H1 (cell line): ENCODE measurements around the gene MYCBP2. TPM values are rescaled to one million over a fixed set of nuclear protein-coding genes. Genes with fewer than 3 reads are reported as not detected.

Experiments
- CEBPB ChIP-seq: IDR thresholded peaks from 2 replicates; pipeline ENCODE4 v1.6.1; 2012; ENCODE audit warnings: low read depth, low read length
- CHD2 ChIP-seq: IDR thresholded peaks from 2 replicates; pipeline ENCODE4 v1.6.1; 2012; ENCODE audit warnings: low read length, improper control_type of control experiment
- EGR1 ChIP-seq: IDR thresholded peaks from 2 replicates; pipeline ENCODE4 v1.6.1; 2011; ENCODE audit warnings: low read depth, low read length, borderline replicate concordance
- KDM5A ChIP-seq: fragments of 200-600 bp; IDR thresholded peaks from 2 replicates; pipeline ENCODE4 v1.7.1; 2012; ENCODE audit warnings: mild to moderate bottlenecking, low read length, inconsistent platforms, mixed read lengths
- NANOG ChIP-seq: IDR thresholded peaks from 2 replicates; pipeline ENCODE4 v1.6.1; 2011; ENCODE audit warnings: low read length, low read depth, mild to moderate bottlenecking, inconsistent platforms; ENCODE audit not compliant: insufficient read depth, poor library complexity, severe bottlenecking
- RAD21 ChIP-seq, 2 experiments: IDR thresholded peaks in 1 of 2; conservative IDR thresholded peaks in 1 of 2; 2 replicates each; pipeline ENCODE4 v1.6.1; 2011; ENCODE audit warnings: low read depth in 2 of 2, low read length in 2 of 2, improper control_type of control experiment in 1 of 2, inconsistent platforms in 1 of 2, mild to moderate bottlenecking in 1 of 2, moderate library complexity in 1 of 2
- RNF2 ChIP-seq: fragments of 200-900, 300-1000 bp; sonication (generic); IDR thresholded peaks from 2 replicates; pipeline ENCODE4 v1.7.1; 2016; ENCODE audit warnings: borderline replicate concordance, low read depth, mild to moderate bottlenecking, antibody characterized with exemption, low read length; ENCODE audit not compliant: poor library complexity, severe bottlenecking; ENCODE audit errors: missing control alignments
- TBP ChIP-seq: IDR thresholded peaks from 2 replicates; pipeline ENCODE4 v1.6.1; 2011; ENCODE audit warnings: low read depth, low read length, improper control_type of control experiment
- polyA plus RNA-seq, 7 experiments: library from polyadenylated mRNA; depleted of rRNA in 3 of 7; stranded (reverse) in 5 of 7; unstranded in 2 of 7; fragments of >200 nt in 5 of 7; fragments of 200-250 nt in 2 of 7; gene quantifications; 1 replicate in 5 of 7; 2 replicates in 1 of 7; 4 replicates in 1 of 7; pipeline versions ENCODE4 v1.2.1 to v1.2.3, GENCODE V29; 2011 to 2013; ENCODE audit warnings: missing spikeins in 2 of 7, mixed read lengths in 2 of 7
- total RNA-seq: library from RNA; stranded (reverse); fragmentation: NEBNext Ultra II Directional; extraction: Animal tissue kit (Norgen Biotek cat#: 25700); gene quantifications from 2 replicates; pipeline ENCODE4 v1.2.1, GENCODE V29; 2021
- TF ChIP-seq, protein P1 (sequence below): IDR thresholded peaks from 2 replicates; pipeline ENCODE4 v1.6.1; 2011; ENCODE audit warnings: low read length, improper control_type of control experiment
- TF ChIP-seq, protein P2 (sequence below), 3 experiments: IDR thresholded peaks; 1 replicate in 2 of 3; 2 replicates in 1 of 3; pipeline versions ENCODE4 v1.5.1 to v1.6.1; 2011; ENCODE audit warnings: low read length in 3 of 3, mild to moderate bottlenecking in 3 of 3, inconsistent platforms in 2 of 3, low read depth in 1 of 3, moderate library complexity in 1 of 3; ENCODE audit not compliant: insufficient read depth in 1 of 3; ENCODE audit errors: control extremely low read depth in 1 of 3
- TF ChIP-seq, protein P3 (sequence below): IDR thresholded peaks from 2 replicates; pipeline ENCODE4 v1.6.1; 2011; ENCODE audit warnings: low read depth, mild to moderate bottlenecking, low read length; ENCODE audit not compliant: insufficient read depth

MYCBP2 gene
- total and polyA plus RNA-seq, 2 of the 8 experiments (the other 6 are each of a cell fraction or from before 2014, with no cell fraction given) = 19.0 to 52.1 TPM

DNA sequence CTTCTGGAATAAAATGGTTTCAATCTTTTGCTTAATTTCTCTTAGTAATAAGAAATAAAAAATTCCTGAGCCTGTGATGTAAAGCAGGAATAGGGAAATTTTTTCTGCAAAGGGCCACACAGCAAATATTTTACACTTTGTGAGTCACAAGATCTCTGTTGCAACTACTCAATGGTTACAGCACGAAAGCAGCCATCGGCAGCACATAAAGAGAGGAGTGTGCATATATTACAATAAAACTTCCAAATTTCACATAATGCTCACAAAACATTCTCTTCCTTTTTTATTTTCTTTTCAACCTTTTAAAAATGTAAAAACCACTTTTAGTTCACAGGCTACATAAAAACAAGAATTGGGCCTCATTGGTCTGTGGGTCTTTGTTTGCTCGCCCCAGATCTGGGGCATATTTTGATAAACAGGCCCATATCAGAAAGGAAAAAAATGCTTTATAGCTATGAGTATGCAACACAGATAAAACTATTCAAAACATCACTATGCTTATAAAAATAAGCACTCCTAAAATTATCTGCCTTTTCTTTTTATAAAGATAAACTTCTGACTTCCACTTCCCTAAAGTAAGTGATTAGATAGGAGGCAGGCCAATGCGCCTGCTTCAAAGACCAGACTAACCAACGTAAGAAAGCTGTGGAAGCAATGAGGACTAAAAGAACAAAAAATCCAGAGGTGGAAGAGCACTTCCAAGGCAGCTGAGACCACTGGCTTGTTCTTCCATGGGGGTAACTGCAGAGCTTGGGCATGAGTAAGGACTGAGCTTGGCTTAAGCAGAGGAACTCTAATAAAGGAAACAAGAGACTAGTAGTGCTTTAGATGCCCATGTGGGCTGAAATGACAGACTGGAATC, 26.5 kb downstream of the MYCBP2 start (continued):
- TF ChIP-seq, protein P1, sequence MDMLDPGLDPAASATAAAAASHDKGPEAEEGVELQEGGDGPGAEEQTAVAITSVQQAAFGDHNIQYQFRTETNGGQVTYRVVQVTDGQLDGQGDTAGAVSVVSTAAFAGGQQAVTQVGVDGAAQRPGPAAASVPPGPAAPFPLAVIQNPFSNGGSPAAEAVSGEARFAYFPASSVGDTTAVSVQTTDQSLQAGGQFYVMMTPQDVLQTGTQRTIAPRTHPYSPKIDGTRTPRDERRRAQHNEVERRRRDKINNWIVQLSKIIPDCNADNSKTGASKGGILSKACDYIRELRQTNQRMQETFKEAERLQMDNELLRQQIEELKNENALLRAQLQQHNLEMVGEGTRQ = no peak
- TF ChIP-seq, protein P2, sequence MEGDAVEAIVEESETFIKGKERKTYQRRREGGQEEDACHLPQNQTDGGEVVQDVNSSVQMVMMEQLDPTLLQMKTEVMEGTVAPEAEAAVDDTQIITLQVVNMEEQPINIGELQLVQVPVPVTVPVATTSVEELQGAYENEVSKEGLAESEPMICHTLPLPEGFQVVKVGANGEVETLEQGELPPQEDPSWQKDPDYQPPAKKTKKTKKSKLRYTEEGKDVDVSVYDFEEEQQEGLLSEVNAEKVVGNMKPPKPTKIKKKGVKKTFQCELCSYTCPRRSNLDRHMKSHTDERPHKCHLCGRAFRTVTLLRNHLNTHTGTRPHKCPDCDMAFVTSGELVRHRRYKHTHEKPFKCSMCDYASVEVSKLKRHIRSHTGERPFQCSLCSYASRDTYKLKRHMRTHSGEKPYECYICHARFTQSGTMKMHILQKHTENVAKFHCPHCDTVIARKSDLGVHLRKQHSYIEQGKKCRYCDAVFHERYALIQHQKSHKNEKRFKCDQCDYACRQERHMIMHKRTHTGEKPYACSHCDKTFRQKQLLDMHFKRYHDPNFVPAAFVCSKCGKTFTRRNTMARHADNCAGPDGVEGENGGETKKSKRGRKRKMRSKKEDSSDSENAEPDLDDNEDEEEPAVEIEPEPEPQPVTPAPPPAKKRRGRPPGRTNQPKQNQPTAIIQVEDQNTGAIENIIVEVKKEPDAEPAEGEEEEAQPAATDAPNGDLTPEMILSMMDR (IDR thresholded peaks at IDR 0.05; ENCODE audit: control extremely low read depth in 1 of 3, insufficient read depth in 1 of 3, low read depth in 1 of 3, low read length in 3 of 3) = no peak
- TF ChIP-seq KDM5A = no peak
- TF ChIP-seq CHD2 = no peak
- no peak for TF ChIP-seq EGR1
- no peak for TF ChIP-seq TBP
- no peak for TF ChIP-seq RAD21 (IDR thresholded peaks at IDR 0.05 in 1 of 2, conservative IDR thresholded peaks at IDR 0.05 in 1 of 2; ENCODE audit: low read depth in 2 of 2, low read length in 2 of 2)
- TF ChIP-seq CEBPB = no peak
- TF ChIP-seq, protein P3, sequence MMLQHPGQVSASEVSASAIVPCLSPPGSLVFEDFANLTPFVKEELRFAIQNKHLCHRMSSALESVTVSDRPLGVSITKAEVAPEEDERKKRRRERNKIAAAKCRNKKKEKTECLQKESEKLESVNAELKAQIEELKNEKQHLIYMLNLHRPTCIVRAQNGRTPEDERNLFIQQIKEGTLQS = no peak
- TF ChIP-seq RNF2 = no peak
- TF ChIP-seq NANOG = no peak
